ENCODE data around the gene VAMP2.
A peak's percentile ranks its signal among the peaks of the same experiment; 100 is the strongest.

Gene VAMP2

DNA sequence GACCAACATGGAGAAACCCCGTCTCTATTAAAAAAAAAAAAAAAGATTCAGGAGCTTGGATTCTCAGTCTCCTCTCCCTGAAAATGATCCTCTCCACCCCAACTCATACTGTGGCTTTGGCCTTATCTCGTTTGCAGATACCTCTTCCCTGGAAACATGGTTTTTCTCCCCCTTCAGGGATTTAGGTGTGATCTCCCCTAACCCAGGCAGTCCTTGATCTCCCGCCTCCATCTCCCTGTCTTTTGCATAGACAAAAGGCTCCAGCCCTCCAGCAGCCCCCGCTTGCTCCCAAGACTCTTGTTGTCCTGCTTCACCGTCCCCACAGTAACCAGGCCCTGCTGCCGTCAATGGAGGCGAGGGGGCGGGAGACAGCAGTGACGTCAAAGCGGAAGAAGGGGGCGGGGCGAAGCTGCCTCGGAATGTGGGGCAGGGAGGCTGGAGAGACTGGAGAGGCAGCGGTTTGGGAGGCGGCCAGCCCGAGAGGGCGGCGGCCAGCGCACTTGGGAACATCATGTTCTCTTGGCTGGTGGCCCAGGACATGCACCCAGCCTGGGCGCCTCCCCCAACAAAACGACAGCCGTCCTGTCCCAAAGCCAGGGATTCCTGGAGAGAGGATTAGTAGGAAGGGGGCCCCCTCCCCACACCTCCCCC lies 8.7 kb downstream of the VAMP2 start:
- DNase-seq, result peak; percentile 88

DNA sequence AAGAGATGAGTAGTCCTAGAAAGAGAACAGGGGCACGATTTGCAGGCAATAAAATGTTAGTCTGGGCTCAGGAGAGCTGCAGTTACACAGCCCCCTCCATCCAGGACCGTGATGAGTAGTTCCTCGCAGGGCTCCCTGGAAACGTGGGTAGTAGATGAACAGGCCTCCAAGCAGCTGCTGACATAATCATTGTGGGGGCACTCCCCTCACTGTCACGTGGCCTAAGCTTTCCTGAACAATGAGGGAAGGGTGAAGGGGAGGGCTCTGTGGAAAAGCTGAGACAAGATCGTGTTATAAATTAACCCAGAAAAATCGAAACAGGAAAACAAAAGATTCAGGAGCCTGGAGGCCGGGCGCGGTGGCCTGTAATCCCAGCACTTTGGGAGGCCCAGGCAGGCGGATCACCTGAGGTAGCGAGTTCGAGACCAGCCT lies 9.2 kb downstream of the VAMP2 start:
- peak; percentile 75 for DNase-seq

- no peak for DNase-seq
These were observed 9.7 kb downstream of the VAMP2 start for GRCh38 chr17:8153031-8153451.

DNA sequence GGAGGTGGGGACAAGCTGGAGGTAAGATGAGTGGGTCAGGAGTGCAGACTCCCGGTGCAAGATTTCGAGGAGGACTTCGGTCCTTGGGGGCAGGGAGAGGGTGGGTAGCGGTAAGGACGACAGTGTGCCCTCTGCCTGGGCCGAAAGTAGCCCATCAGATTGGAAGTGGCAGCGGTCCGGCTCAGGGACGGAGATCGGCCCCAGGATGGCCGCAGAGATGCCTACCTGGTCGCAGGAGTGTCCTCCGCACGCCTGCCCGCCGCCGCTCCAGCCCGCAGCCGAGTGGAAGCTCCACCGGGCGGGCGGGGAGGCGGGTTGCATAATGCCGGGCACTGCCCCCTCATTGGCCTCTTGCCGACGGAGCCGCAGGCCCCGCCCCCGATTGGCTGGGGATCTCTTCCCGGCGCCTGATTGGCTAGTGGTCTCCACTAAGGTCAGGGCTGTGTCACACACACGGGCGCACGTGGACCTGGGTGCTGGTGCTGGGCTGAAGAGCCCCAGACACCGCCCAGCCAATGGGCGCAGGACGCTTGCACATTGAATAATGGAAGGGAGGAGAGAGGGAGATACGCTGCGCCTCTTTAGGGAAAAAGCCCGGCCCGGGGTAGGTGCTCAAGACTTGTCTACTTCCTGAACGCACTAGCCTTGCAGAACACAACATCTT lies 10.5 kb downstream of the VAMP2 start, which contains the start of gene PER1:
TSS of gene PER1 (minus strand) at position 293 of the 664 bp plus-strand sequence. CDS start 1,698 bp downstream, outside the sequence.
- peak; percentile 90 for DNase-seq

DNA sequence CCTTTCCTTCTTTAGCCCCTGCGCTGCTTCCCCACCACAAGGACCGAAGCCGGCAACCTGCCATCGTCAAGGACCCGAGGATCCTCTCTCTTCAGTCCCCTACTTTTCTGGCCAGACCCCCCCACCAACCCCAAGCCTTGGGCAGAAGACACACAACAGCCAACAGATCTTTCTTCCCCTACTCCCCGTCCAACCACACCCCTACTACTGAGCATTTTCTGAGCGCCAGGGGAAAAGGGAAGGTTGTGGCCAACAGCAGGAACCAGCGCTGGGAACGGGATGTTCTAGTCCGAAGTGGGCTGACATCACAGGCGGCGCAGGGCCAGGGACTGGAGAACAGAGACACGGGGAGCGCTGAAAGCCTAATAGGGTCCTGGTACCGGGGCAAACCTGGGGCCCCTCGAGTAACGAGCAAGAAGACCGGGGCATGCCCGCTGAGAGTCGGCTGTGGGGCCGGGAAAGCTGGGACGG lies 11.1 kb downstream of the VAMP2 start:
- DNase-seq, result peak; percentile 29

GRCh38 chr17:8151120-8151640 lies 11.6 kb downstream of the VAMP2 start:
- DNase-seq, result peak; percentile 88

GRCh38 chr17:8150194-8151119 lies 12.3 kb downstream of the VAMP2 start:
- DNase-seq, result no peak

DNA sequence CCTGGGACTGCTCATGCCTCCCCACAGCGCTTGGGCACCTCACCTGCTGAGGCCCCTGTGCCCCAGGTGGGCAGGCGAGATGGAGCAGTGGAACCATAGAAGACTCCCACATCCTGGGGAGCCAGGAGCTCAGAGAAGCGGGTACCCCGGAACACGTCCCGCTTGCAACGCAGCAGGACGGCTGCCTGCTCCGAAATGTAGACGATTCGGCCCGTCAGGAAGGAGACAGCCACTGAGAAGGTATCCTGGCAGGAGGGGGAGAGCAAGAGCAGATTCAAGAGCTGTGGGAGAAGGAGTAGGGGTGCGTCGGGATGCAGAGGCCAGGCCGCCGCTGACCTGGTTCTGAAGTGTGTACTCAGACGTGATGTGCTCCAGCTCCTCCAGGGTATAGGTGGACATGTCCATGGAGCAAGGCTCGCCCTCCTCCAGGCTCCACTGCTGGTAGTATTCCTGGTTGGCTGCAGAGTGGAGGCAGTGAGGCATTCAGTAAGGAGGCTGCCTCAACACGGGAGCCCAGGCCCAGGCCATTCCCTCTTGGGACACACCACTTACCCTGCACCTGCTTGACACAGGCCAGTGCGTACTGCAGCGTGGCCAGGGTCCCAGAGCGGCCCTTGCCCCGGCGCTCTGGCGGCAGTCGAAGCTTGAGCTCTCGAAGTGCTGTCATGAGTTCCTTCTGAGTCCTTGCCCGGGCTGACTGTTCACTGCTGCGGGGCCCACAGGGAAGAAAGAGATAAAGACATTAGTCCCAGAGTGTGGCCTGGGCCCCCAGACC lies 13.1 kb downstream of the VAMP2 start:
- DNase-seq, result no peak

DNA sequence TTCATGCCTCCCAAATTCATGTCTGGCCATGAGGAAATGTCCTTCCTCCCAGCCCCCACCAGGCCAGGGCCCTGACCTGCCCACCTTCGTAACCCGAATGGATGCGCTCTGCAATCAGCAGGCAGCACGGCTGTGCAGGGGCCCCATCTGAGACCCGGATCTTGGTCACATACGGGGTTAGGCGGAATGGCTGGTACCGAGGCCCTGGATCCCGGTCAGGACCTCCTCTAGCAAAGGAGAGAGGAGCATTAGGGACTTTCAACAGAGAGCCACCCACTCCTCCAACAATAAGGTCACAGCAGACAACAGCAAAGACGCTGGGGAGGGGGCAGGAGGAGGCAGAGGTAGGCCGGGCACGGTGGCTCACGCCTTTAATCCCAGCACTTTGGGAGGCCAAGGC lies 14.2 kb downstream of the VAMP2 start:
- no peak for DNase-seq

- DNase-seq, result no peak
These were observed 14.8 kb downstream of the VAMP2 start for GRCh38 chr17:8147805-8148404.

DNA sequence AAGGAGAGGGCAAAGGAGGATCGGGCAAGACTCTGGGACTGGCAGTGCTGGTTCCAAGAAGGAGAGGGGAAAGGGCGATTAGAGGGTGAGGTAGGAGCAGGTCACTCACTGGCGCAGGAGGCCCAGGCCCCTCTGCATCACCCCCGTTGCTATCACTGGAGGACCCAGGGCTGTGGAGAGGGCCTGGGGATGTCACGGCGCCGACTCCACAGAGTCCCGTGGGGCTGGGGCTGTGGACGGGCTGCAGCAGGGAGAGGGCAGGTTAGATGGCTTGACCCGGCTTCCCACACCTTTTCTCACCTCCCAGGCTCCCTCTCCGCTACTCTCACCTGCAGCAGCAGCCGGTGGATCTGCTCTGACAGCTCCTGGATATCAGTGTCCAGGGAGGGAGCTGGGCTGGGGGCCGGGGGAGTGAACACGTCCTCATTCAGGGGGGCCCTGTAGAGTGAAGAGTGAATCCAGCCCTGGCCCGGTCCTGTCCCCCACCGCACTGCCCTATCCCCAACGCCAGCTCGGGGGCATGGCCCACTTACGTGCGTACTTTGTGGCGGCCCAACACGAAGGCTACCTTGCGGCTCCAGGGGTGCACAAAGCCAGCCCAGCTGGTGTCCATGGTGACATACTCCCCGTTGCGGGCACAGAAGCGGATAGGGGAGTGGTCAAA lies 15.5 kb downstream of the VAMP2 start:
- no peak for DNase-seq

- no peak for DNase-seq
These were observed 16.2 kb downstream of the VAMP2 start for GRCh38 chr17:8146381-8147140.

- no peak for DNase-seq
These were observed 16.9 kb downstream of the VAMP2 start for GRCh38 chr17:8145811-8146210.

DNA sequence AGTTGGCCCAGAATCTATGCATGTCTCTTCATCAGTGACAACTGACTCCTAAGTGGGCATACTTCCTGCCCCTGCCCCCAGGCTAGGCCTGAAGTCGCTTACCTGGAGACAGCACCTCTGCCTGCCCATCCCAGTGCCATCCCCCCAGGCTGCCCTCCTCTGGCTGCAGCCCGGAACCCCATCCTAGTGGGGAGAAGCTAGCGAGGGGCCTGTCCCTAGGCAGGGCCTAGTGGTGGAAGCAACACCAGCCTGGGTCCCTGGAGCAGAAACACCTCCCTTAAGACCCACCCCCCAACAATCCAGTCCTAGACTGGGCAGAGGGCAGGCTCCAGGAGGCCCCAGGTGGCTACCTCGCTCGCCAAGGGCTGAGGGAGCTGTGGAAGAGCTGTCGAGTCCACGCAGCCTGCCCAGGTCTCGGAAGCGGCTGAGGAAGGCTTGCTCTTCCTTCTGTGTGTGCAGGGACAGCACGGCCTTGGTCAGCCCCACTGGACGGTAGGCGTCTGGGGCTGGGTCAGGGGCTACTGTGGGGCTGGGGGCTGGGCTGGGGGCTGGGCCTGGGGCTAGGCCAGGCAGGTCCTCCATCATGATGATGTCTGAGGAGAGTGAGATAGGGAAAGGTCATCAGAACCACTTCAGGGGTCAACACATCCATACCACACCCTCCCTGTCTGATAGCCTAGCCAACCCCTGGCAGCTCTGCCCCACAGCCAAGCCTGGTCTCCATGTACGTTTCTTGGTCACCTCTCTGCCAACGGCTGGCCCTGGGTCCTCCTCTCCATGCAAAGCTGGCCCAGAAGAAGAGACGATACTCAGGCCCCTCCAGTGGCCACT lies 18.1 kb downstream of the VAMP2 start:
- DNase-seq, result no peak

- no peak for DNase-seq
These were observed 19.0 kb downstream of the VAMP2 start for GRCh38 chr17:8143581-8144400.

- no peak for DNase-seq
These were observed 19.7 kb downstream of the VAMP2 start for GRCh38 chr17:8142887-8143580.

DNA sequence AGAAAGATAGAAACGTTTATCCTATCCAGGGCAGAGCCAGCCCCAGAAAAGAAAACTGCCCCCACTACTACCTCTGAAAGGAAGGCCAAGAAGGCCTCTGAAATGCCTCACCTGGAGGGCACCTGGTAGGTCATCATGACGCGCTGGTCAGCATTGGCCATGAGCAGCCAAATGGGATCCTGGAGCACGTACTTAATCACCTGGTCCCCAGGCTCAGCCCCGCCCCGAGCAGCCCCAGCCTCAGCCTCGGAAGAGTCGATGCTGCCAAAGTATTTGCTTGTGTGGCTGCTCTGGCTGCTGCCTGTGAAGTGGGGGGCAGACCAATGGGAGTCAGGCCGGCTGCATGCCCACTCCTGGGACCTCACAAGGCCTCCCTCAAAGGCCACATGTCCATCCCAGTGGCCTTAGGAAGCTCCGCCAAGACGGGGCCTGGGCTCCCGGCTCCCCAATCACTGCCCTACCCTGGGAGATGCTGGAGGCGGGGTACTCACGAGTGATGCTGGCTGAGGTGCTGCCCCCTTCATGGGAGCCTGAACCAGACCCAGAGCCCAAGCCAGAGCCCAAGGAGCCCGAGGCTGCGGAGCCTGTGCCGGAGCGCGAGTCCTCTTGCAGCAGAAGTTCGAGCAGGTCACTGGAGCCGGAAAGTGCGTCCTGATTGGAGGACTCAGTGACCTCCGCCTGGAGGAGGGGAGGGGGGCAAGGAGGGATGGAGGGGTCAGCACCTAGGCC lies 20.4 kb downstream of the VAMP2 start:
- no peak for DNase-seq
